Gastroesophageal sphincter (tissue), 4 donors: Measurements from ENCODE around the gene PRODH2. TPM values are rescaled to one million over a fixed set of nuclear protein-coding genes. Genes with fewer than 3 reads are reported as not detected.

Experiments used
- ATAC-seq: fragments of 150-250 bp; one replicate; pipeline ENCODE4 v1.9.1; 2016; ENCODE audit warnings: mild to moderate bottlenecking, moderate library complexity
- H3K27ac ChIP-seq, 4 donors: fragments of 200-600 bp; sonication (generic) in 3 of 4; 1 replicate in 3 of 4; 2 replicates in 1 of 4; pipeline ENCODE4 v1.5.1; 2016 to 2019
- H3K27me3 ChIP-seq: fragments of 200-600 bp; sonication (generic); one replicate; pipeline ENCODE4 v1.5.1; 2019
- H3K36me3 ChIP-seq, 2 donors: fragments of 200-600 bp; sonication (generic); one replicate each; pipeline ENCODE4 v1.5.1; 2019; ENCODE audit warnings: control low read depth in 1 of 2
- H3K4me1 ChIP-seq, 3 donors: fragments of 200-600 bp; sonication (generic); 1 replicate in 2 of 3; 2 replicates in 1 of 3; pipeline ENCODE4 v1.5.1; 2016 to 2019; ENCODE audit warnings: control low read depth in 2 of 3
- H3K4me3 ChIP-seq, 2 donors: fragments of 200-600 bp; sonication (generic); one replicate each; pipeline ENCODE4 v1.5.1; 2019; ENCODE audit warnings: mild to moderate bottlenecking in 1 of 2, moderate library complexity in 1 of 2
- H3K9me3 ChIP-seq, 3 donors: fragments of 200-600 bp; sonication (generic); one replicate each; pipeline ENCODE4 v1.5.1; 2017 to 2019; ENCODE audit warnings: control low read depth in 2 of 3
- CTCF ChIP-seq, 4 experiments: fragments of 200-600 bp in 2 of 4; fragments of 450-650 bp in 2 of 4; sonication (generic) in 1 of 4; IDR thresholded peaks; one replicate each; pipeline ENCODE4 v1.5.1; 2017 to 2019; ENCODE audit warnings: antibody characterized with exemption in 4 of 4, mild to moderate bottlenecking in 2 of 4, moderate library complexity in 2 of 4
- EP300 ChIP-seq: sonication (generic); formaldehyde crosslinking; IDR thresholded peaks from one replicate; pipeline ENCODE4 v1.6.1; 2017; ENCODE audit warnings: antibody characterized with exemption, mild to moderate bottlenecking
- POLR2A ChIP-seq, 2 donors: fragments of 450-650 bp; IDR thresholded peaks; one replicate each; pipeline ENCODE4 v1.6.1; 2017; ENCODE audit warnings: antibody characterized with exemption in 2 of 2, mild to moderate bottlenecking in 2 of 2, moderate library complexity in 1 of 2
- POLR2AphosphoS5 ChIP-seq: sonication (generic); formaldehyde crosslinking; IDR thresholded peaks from one replicate; pipeline ENCODE4 v1.6.1; 2017; ENCODE audit warnings: antibody characterized with exemption
- WGBS, 2 donors: methylation state at CpG; one replicate each; pipeline ENCODE4 v1.1.5; 2018; ENCODE audit warnings: low coverage in 1 of 2; 5-methylcytosine and 5-hydroxymethylcytosine counted together
- total RNA-seq, 4 donors: library from RNA; depleted of rRNA; stranded (reverse); fragments of >200 nt; gene quantifications; one replicate each; pipeline ENCODE4 v1.1.0, GENCODE V29; 2016

The PRODH2 gene
- total RNA-seq, 4 donors from 2014 or later: not detected

- Histone ChIP-seq H3K27me3 (no peaks in the 10 kb centered on the region), H3K36me3 (peaks cover 0 to 78% of the 10 kb centered on the region in 2 donors), H3K4me3 (no peak overlapping the region), H3K4me1 (no peaks in the 10 kb centered on the region), H3K27ac (no peak overlapping the region), H3K9me3 (no peaks in the 10 kb centered on the region)
- ATAC-seq: no peak
- no peak for TF ChIP-seq POLR2AphosphoS5
- TF ChIP-seq POLR2A (IDR thresholded peaks at IDR 0.05): no peak
- TF ChIP-seq CTCF (IDR thresholded peaks at IDR 0.05): no peak
- no peak for TF ChIP-seq EP300
- whole genome bisulfite sequencing, 2 donors: 70% methylated on average over 2 of the region's 45 CpGs; no CpG with 5 or more reads in 1 of the 2 donors
Measured at GRCh38 chr19:35784503-35785338, 27.9 kb downstream of the PRODH2 start.

GRCh38 chr19:35783469-35784434, 28.9 kb downstream of the PRODH2 start:
- Histone ChIP-seq H3K27ac (no peak overlapping the region), H3K4me1 (no peaks in the 10 kb centered on the region), H3K27me3 (no peaks in the 10 kb centered on the region), H3K4me3 (no peak overlapping the region), H3K36me3 (peaks cover 0 to 85% of the 10 kb centered on the region in 2 donors), H3K9me3 (no peaks in the 10 kb centered on the region)
- TF ChIP-seq POLR2AphosphoS5 (no peak), EP300 (no peak), CTCF (IDR thresholded peaks at IDR 0.05) (no peak), POLR2A (IDR thresholded peaks at IDR 0.05) (no peak)
- WGBS, 2 donors: 84 to 86% methylated on average over 7 to 10 of the region's 28 CpGs
- ATAC-seq: no peak

DNA sequence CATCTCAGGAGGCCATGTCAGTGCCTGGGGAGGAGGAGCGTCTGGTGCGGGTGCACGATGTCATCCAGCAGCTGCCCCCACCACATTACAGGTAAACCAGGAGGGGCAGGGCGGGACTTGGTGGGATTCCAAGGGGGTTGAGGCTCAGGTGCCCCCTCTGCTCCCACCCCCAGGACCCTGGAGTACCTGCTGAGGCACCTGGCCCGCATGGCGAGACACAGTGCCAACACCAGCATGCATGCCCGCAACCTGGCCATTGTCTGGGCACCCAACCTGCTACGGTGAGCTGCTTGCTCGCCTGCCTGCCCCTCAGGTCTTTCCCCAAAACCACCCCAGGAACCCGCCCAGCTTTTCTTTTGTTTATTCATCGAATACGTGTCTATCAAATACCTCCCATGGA, 30.1 kb downstream of the PRODH2 start:
- no peak overlapping the region for H3K27ac ChIP-seq
- H3K9me3 ChIP-seq: no peaks in the 10 kb centered on the region
- no peaks in the 10 kb centered on the region for H3K4me1 ChIP-seq
- no peak for ATAC-seq
- H3K27me3 ChIP-seq: no peaks in the 10 kb centered on the region
- 87 to 100% methylated on average over 1 to 9 of the region's 12 CpGs for WGBS, 2 donors
- peaks cover 0 to 95% of the 10 kb centered on the region in 2 donors for H3K36me3 ChIP-seq
- TF ChIP-seq EP300 (no peak), POLR2A (IDR thresholded peaks at IDR 0.05) (no peak), POLR2AphosphoS5 (no peak), CTCF (IDR thresholded peaks at IDR 0.05) (no peak)
- H3K4me3 ChIP-seq: no peak overlapping the region

GRCh38 chr19:35781650-35782049, 31.0 kb downstream of the PRODH2 start:
- Histone ChIP-seq H3K27ac (no peak overlapping the region), H3K4me3 (no peak overlapping the region), H3K4me1 (peaks cover 0 to 3% (median 0%) of the 10 kb centered on the region in 3 donors), H3K9me3 (no peaks in the 10 kb centered on the region), H3K36me3 (peaks cover 0 to 89% of the 10 kb centered on the region in 2 donors), H3K27me3 (no peaks in the 10 kb centered on the region)
- 50 to 87% methylated on average over 2 to 8 of the region's 9 CpGs for WGBS, 2 donors
- TF ChIP-seq POLR2A (IDR thresholded peaks at IDR 0.05) (no peak), EP300 (no peak), POLR2AphosphoS5 (no peak), CTCF (IDR thresholded peaks at IDR 0.05) (no peak)
- ATAC-seq: no peak
